A549 (cell line): ENCODE measurements around the gene REXO5.

ENCODE experiments used
- BHLHE40 ChIP-seq: IDR thresholded peaks from 2 replicates; pipeline ENCODE4 v1.6.1; 2012; ENCODE audit warnings: low read depth, low read length, inconsistent platforms
- CTCF ChIP-seq: fragments of >200 bp; sonication (Bioruptor Twin); formaldehyde crosslinking; IDR thresholded peaks from 3 replicates; pipeline ENCODE4 v1.5.1; 2016
- EHMT2 ChIP-seq: fragments of 200-600 bp; sonication (generic); IDR thresholded peaks from 2 replicates; pipeline ENCODE4 v1.6.1; 2016; ENCODE audit warnings: antibody characterized with exemption, low read depth, mild to moderate bottlenecking, moderate library complexity
- EP300 ChIP-seq, 2 experiments: fragments of >200 bp; sonication (Bioruptor Twin); formaldehyde crosslinking; IDR thresholded peaks; 2 replicates in 1 of 2; 3 replicates in 1 of 2; pipeline ENCODE4 v1.6.1; 2016 to 2017
- JUN ChIP-seq, 2 experiments: fragments of >200 bp; sonication (Bioruptor Twin); formaldehyde crosslinking; IDR thresholded peaks; 2 replicates in 1 of 2; 3 replicates in 1 of 2; pipeline ENCODE4 v1.6.1; 2016 to 2017
- PHF8 ChIP-seq: fragments of 200-600 bp; sonication (generic); IDR thresholded peaks from 2 replicates; pipeline ENCODE4 v1.6.1; 2016; ENCODE audit warnings: low read depth, mild to moderate bottlenecking, antibody characterized with exemption, moderate library complexity, borderline replicate concordance
- POLR2A ChIP-seq: IDR thresholded peaks from 2 replicates; pipeline ENCODE4 v1.6.1; 2012; ENCODE audit warnings: mild to moderate bottlenecking, low read length
- POLR2AphosphoS2 ChIP-seq: conservative IDR thresholded peaks from 2 replicates; pipeline ENCODE4 v1.6.1; 2012; ENCODE audit warnings: low read length, improper control_type of control experiment, inconsistent platforms
- RAD21 ChIP-seq, 2 experiments: fragments of >200 bp in 1 of 2; sonication (Bioruptor Twin) in 1 of 2; formaldehyde crosslinking in 1 of 2; IDR thresholded peaks in 1 of 2; conservative IDR thresholded peaks in 1 of 2; 2 replicates in 1 of 2; 3 replicates in 1 of 2; pipeline ENCODE4 v1.6.1; 2012 to 2018; ENCODE audit warnings: inconsistent platforms in 1 of 2
- REST ChIP-seq: fragments of 200-600 bp; sonication (generic); IDR thresholded peaks from 2 replicates; pipeline ENCODE4 v1.6.1; 2016; ENCODE audit warnings: antibody characterized with exemption, mild to moderate bottlenecking, moderate library complexity
- RFX5 ChIP-seq: fragments of 450-650 bp; IDR thresholded peaks from 2 replicates; pipeline ENCODE4 v1.7.1; 2014; ENCODE audit warnings: antibody characterized with exemption, mild to moderate bottlenecking, moderate library complexity
- SREBF2 ChIP-seq: fragments of 450-650 bp; IDR thresholded peaks from 2 replicates; pipeline ENCODE4 v1.6.1; 2014; ENCODE audit warnings: mild to moderate bottlenecking, moderate library complexity

- TF ChIP-seq RFX5 (no peak), POLR2A (no peak), CTCF (no peak), RAD21 (conservative IDR thresholded peaks at IDR 0.05 in 1 of 2, IDR thresholded peaks at IDR 0.05 in 1 of 2) (no peak), JUN (IDR thresholded peaks at IDR 0.05) (no peak), REST (no peak), EP300 (IDR thresholded peaks at IDR 0.05) (no peak), EHMT2 (no peak), POLR2AphosphoS2 (no peak), PHF8 (no peak), SREBF2 (no peak), BHLHE40 (no peak)
Observed at GRCh38 chr16:20768818-20769217, 37.5 kb upstream of the REXO5 start.
